Uterus (tissue), 2 donors: ENCODE measurements around the gene KRT15.

ENCODE experiments used
- POLR2A ChIP-seq, 2 donors: fragments of 450-650 bp; IDR thresholded peaks; one replicate each; pipeline ENCODE4 v1.6.1; 2016; ENCODE audit warnings: antibody characterized with exemption in 2 of 2, mild to moderate bottlenecking in 1 of 2, moderate library complexity in 1 of 2
- TF ChIP-seq, protein P1 (sequence below), 4 experiments: fragments of 200-600 bp in 2 of 4; fragments of 450-650 bp in 2 of 4; sonication (generic) in 2 of 4; IDR thresholded peaks; one replicate each; pipeline ENCODE4 v1.5.1; 2016 to 2019; ENCODE audit warnings: antibody characterized with exemption in 4 of 4, mild to moderate bottlenecking in 2 of 4, moderate library complexity in 1 of 4

GRCh38 chr17:41544935-41545334, 26.2 kb upstream of the KRT15 start:
- TF ChIP-seq POLR2A (IDR thresholded peaks at IDR 0.05): no peak
- TF ChIP-seq, protein P1, sequence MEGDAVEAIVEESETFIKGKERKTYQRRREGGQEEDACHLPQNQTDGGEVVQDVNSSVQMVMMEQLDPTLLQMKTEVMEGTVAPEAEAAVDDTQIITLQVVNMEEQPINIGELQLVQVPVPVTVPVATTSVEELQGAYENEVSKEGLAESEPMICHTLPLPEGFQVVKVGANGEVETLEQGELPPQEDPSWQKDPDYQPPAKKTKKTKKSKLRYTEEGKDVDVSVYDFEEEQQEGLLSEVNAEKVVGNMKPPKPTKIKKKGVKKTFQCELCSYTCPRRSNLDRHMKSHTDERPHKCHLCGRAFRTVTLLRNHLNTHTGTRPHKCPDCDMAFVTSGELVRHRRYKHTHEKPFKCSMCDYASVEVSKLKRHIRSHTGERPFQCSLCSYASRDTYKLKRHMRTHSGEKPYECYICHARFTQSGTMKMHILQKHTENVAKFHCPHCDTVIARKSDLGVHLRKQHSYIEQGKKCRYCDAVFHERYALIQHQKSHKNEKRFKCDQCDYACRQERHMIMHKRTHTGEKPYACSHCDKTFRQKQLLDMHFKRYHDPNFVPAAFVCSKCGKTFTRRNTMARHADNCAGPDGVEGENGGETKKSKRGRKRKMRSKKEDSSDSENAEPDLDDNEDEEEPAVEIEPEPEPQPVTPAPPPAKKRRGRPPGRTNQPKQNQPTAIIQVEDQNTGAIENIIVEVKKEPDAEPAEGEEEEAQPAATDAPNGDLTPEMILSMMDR (IDR thresholded peaks at IDR 0.05): no peak
